Naive thymus-derived CD4-positive, alpha-beta T cell (primary cell): Measurements from ENCODE around the gene AKNAD1. TPM values are rescaled to one million over a fixed set of nuclear protein-coding genes. Genes with fewer than 3 reads are reported as not detected.

Source experiments
- ATAC-seq: fragments of 150-1000 bp; cut with Tn5 transposase; 2 replicates; pipeline ENCODE4 v1.10.0; 2021; ENCODE audit warnings: mild to moderate bottlenecking, moderate library complexity
- CTCF ChIA-PET: fragments of 350-600 bp; sonication (Branson Sonifier 250); formaldehyde crosslinking; loops from one replicate; lab custom pipeline; 2021; ENCODE audit warnings: antibody characterized with exemption; lab: Charles Lee
- POLR2A ChIA-PET: fragments of 350-600 bp; sonication (Branson Sonifier 250); formaldehyde crosslinking; loops from one replicate; lab custom pipeline; 2021; ENCODE audit warnings: antibody characterized with exemption, inconsistent platforms; lab: Charles Lee
- DNase-seq, 9 donors: peaks; one replicate each; pipeline versions ENCODE4 v3.0.0 to v3.0.0-alpha.2; 2020 to 2022; ENCODE audit warnings: mixed read lengths in 1 of 9
- H3K27ac ChIP-seq: one replicate; pipeline ENCODE4 v1.7.0; 2013; ENCODE audit warnings: mild to moderate bottlenecking, low read depth, low read length, moderate library complexity
- H3K27me3 ChIP-seq, 2 donors: one replicate each; pipeline ENCODE4 v1.7.0; 2013; ENCODE audit warnings: low read length in 2 of 2, mild to moderate bottlenecking in 2 of 2, moderate library complexity in 2 of 2; ENCODE audit not compliant: control insufficient read depth in 2 of 2, insufficient read depth in 2 of 2
- H3K36me3 ChIP-seq, 3 experiments: 1 replicate in 2 of 3; 2 replicates in 1 of 3; pipeline ENCODE4 v1.7.0; 2013; ENCODE audit warnings: low read length in 3 of 3, mild to moderate bottlenecking in 3 of 3, moderate library complexity in 1 of 3; ENCODE audit not compliant: insufficient read depth in 3 of 3, control insufficient read depth in 2 of 3
- H3K4me1 ChIP-seq, 2 donors: one replicate each; pipeline ENCODE4 v1.7.0; 2013; ENCODE audit warnings: low read length in 2 of 2, mild to moderate bottlenecking in 2 of 2, moderate library complexity in 1 of 2; ENCODE audit not compliant: control insufficient read depth in 2 of 2, insufficient read depth in 2 of 2
- H3K4me3 ChIP-seq: 2 replicates; pipeline ENCODE4 v1.7.0; 2013; ENCODE audit warnings: mild to moderate bottlenecking, low read length
- H3K9me3 ChIP-seq, 3 experiments: 1 replicate in 2 of 3; 2 replicates in 1 of 3; pipeline ENCODE4 v1.7.0; 2013; ENCODE audit warnings: low read length in 3 of 3; ENCODE audit not compliant: control insufficient read depth in 2 of 3
- H3K27ac Mint-ChIP-seq, 9 donors: one replicate each; pipeline ENCODE4 v1.8.0; 2020 to 2022; ENCODE audit warnings: mixed read lengths in 9 of 9, mild to moderate bottlenecking in 8 of 9, moderate library complexity in 5 of 9, inconsistent platforms in 2 of 9
- H3K27me3 Mint-ChIP-seq, 5 donors: one replicate each; pipeline ENCODE4 v1.8.0; 2021 to 2022; ENCODE audit warnings: mixed read lengths in 5 of 5, mild to moderate bottlenecking in 1 of 5
- H3K36me3 Mint-ChIP-seq, 5 donors: one replicate each; pipeline ENCODE4 v1.8.0; 2020 to 2022; ENCODE audit warnings: mixed read lengths in 5 of 5, mild to moderate bottlenecking in 3 of 5, inconsistent platforms in 1 of 5
- H3K4me1 Mint-ChIP-seq, 7 donors: one replicate each; pipeline ENCODE4 v1.8.0; 2020 to 2022; ENCODE audit warnings: mixed read lengths in 7 of 7, mild to moderate bottlenecking in 3 of 7, inconsistent platforms in 1 of 7
- H3K4me3 Mint-ChIP-seq, 10 donors: one replicate each; pipeline ENCODE4 v1.8.0; 2020 to 2022; ENCODE audit warnings: mild to moderate bottlenecking in 10 of 10, mixed read lengths in 10 of 10, moderate library complexity in 6 of 10, inconsistent platforms in 2 of 10
- H3K9me3 Mint-ChIP-seq, 11 donors: one replicate each; pipeline ENCODE4 v1.8.0; 2020 to 2022; ENCODE audit warnings: mixed read lengths in 11 of 11, mild to moderate bottlenecking in 4 of 11, inconsistent platforms in 1 of 11, moderate library complexity in 1 of 11
- intact Hi-C, 2 donors: fragments of 100-400 bp; cut with micrococcal nuclease; formaldehyde crosslinking; loops; one replicate each; pipeline ENCODE4 v1.15.1; 2023
- polyA plus RNA-seq, 2 donors: library from polyadenylated mRNA; unstranded; fragments of 300-500 nt; fragmentation: Illumina TruSeq; gene quantifications; one replicate each; pipeline ENCODE4 v1.2.3, GENCODE V29; 2021
- total RNA-seq, 6 experiments: library from RNA in 5 of 6; stranded (reverse) in 5 of 6; gene quantifications; 1 replicate in 5 of 6; 2 replicates in 1 of 6; pipeline ENCODE4 v1.2.3 and lab custom pipeline; 2021 to 2026

Gene AKNAD1
- total and polyA plus RNA-seq, 7 experiments from 2014 or later: not detected

DNA sequence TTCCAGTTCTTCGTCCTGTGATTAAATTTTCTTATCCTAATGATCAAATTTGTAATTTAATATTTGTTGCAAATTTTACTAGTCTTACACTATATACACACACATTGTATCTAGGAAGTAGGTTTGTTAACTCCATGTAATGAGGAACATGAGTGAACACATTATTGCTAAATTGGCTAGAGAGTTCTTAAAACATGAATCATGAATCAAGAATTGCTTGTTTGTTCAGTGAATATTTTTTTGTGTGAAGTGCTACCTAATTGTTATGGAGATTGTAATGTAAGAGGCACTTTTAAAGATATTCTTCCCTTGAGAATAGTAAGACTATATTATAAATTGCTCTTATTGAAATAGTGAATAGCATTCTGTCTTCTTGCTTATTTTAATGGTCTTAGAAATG, 24.5 kb upstream of the AKNAD1 start:
- H3K4me1 ChIP-seq: peaks cover 0 to 4% of the 10 kb centered on the region in 2 donors
- CTCF ChIA-PET: no interaction called here
- H3K9me3 ChIP-seq: no peaks in the 10 kb centered on the region
- Mint-ChIP-seq H3K27ac (no peak overlapping the region), H3K36me3 (peaks cover 0 to 5% (median 0%) of the 10 kb centered on the region in 5 donors), H3K4me3 (no peak overlapping the region), H3K27me3 (peaks cover 3 to 8% (median 4%) of the 10 kb centered on the region in 5 donors), H3K4me1 (peaks cover 0 to 27% (median 11%) of the 10 kb centered on the region in 7 donors), H3K9me3 (no peaks in the 10 kb centered on the region)
- intact Hi-C loops: no loop called here
- no peaks in the 10 kb centered on the region for H3K36me3 ChIP-seq
- no peak overlapping the region for H3K27ac ChIP-seq
- ATAC-seq: no peak
- POLR2A ChIA-PET: no interaction called here
- no peaks in the 10 kb centered on the region for H3K27me3 ChIP-seq
- H3K4me3 ChIP-seq: no peak overlapping the region
- DNase-seq: no peak

DNA sequence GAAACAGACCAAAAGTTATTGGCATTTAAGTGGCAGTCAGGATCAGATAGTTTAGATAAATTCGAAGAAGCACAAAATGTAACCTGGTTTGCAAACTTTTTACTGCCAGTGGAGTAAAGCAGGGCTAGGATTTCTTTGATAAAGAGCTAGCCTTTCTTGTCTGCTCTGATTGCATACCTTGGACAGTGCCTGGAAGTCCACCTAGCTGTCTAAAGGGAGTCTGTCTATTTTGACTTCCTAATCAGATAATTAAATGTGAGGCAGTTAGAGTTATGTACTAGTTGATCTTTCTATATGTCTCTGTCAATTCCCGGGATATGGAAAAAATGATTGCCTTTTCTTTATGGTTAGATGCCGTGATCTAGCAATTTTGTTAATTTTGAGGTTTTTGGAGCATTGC, 24.0 kb upstream of the AKNAD1 start:
- H3K27me3 Mint-ChIP-seq: peaks cover 3 to 10% (median 4%) of the 10 kb centered on the region in 5 donors
- H3K27me3 ChIP-seq: no peaks in the 10 kb centered on the region
- H3K27ac Mint-ChIP-seq: no peak overlapping the region
- no peaks in the 10 kb centered on the region for H3K9me3 ChIP-seq
- H3K4me3 ChIP-seq: no peak overlapping the region
- H3K27ac ChIP-seq: no peak overlapping the region
- H3K36me3 ChIP-seq: no peaks in the 10 kb centered on the region
- H3K4me1 ChIP-seq: peaks cover 0 to 4% of the 10 kb centered on the region in 2 donors
- no peak for ATAC-seq
- DNase-seq: no peak
- no peak overlapping the region for H3K4me3 Mint-ChIP-seq
- intact Hi-C loops: no loop called here
- ChIA-PET CTCF (interaction anchor here (0.7 kb wide), 1 partner anchor 188 kb away, joined by 5 read pairs; no protein-coding TSS in a partner anchor), POLR2A (no interaction called here)
- peaks cover 0 to 5% (median 0%) of the 10 kb centered on the region in 5 donors for H3K36me3 Mint-ChIP-seq
- peaks cover 0 to 29% (median 12%) of the 10 kb centered on the region in 7 donors for H3K4me1 Mint-ChIP-seq
- no peaks in the 10 kb centered on the region for H3K9me3 Mint-ChIP-seq

GRCh38 chr1:108878678-108879077, 21.8 kb upstream of the AKNAD1 start:
- DNase-seq (no peak), ATAC-seq (no peak)
- peaks cover 3 to 11% (median 6%) of the 10 kb centered on the region in 5 donors for H3K27me3 Mint-ChIP-seq
- intact Hi-C loops: loop anchor here in 1 of 2 donors (5.0 kb wide), 1 partner anchor 186 kb away; the partner anchor contains the start of gene PRPF38B
- H3K4me3 Mint-ChIP-seq: no peak overlapping the region
- Histone ChIP-seq H3K4me3 (no peak overlapping the region), H3K27ac (no peak overlapping the region), H3K4me1 (peaks cover 0 to 4% of the 10 kb centered on the region in 2 donors), H3K27me3 (no peaks in the 10 kb centered on the region), H3K9me3 (no peaks in the 10 kb centered on the region), H3K36me3 (no peaks in the 10 kb centered on the region)
- no peaks in the 10 kb centered on the region for H3K9me3 Mint-ChIP-seq
- peaks cover 0 to 3% (median 0%) of the 10 kb centered on the region in 5 donors for H3K36me3 Mint-ChIP-seq
- H3K27ac Mint-ChIP-seq: no peak overlapping the region
- peaks cover 0 to 28% (median 12%) of the 10 kb centered on the region in 7 donors for H3K4me1 Mint-ChIP-seq
- ChIA-PET POLR2A (no interaction called here), CTCF (interaction anchor here (0.5 kb wide), 1 partner anchor 51 kb away, joined by 3 read pairs; no protein-coding TSS in a partner anchor)

DNA sequence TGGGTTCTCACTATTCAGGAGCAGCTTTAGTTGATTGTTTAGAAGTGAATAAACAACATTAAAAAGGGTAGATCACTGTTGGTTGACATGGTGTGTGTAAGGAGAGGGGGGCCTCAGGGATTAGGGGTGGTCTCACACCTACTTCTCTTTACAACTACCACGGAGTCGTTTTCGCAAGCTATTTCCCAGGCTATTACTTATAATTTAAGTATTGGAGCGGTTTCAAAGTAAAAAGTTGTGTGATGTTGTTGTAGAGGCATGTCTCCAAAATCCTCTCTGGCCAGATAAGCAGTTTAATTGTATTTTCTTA, 21.2 kb upstream of the AKNAD1 start:
- no peaks in the 10 kb centered on the region for H3K9me3 Mint-ChIP-seq
- H3K4me3 ChIP-seq: peak overlapping the region; percentile 68
- peaks cover 3 to 14% (median 6%) of the 10 kb centered on the region in 5 donors for H3K27me3 Mint-ChIP-seq
- H3K36me3 Mint-ChIP-seq: peaks cover 0 to 3% (median 0%) of the 10 kb centered on the region in 5 donors
- H3K36me3 ChIP-seq: no peaks in the 10 kb centered on the region
- CTCF ChIA-PET: interaction anchor here (0.5 kb wide), 1 partner anchor 50 kb away, joined by 3 read pairs; no protein-coding TSS in a partner anchor
- no peaks in the 10 kb centered on the region for H3K9me3 ChIP-seq
- peak overlapping the region; percentile 88 to 96 (median 92) for H3K4me3 Mint-ChIP-seq
- H3K27ac ChIP-seq: no peak overlapping the region
- intact Hi-C loops: loop anchor here in 1 of 2 donors (5.0 kb wide), 1 partner anchor 186 kb away; the partner anchor contains the start of gene PRPF38B
- POLR2A ChIA-PET: no interaction called here
- H3K27ac Mint-ChIP-seq: peak overlapping the region in 1 of 9 donors; percentile 58
- DNase-seq: no peak
- no peak for ATAC-seq
- peaks cover 0 to 27% (median 12%) of the 10 kb centered on the region in 7 donors for H3K4me1 Mint-ChIP-seq
- peaks cover 0 to 4% of the 10 kb centered on the region in 2 donors for H3K4me1 ChIP-seq
- H3K27me3 ChIP-seq: no peaks in the 10 kb centered on the region

- peaks cover 0 to 3% (median 0%) of the 10 kb centered on the region in 5 donors for H3K36me3 Mint-ChIP-seq
- CTCF ChIA-PET: no interaction called here
- Histone ChIP-seq H3K27ac (peak overlapping the region; percentile 29), H3K9me3 (no peaks in the 10 kb centered on the region), H3K4me3 (peak overlapping the region; percentile 68), H3K4me1 (peaks cover 0 to 4% of the 10 kb centered on the region in 2 donors), H3K27me3 (no peaks in the 10 kb centered on the region), H3K36me3 (no peaks in the 10 kb centered on the region)
- peak overlapping the region in 7 of 9 donors; percentile 2 to 87 (median 58) for H3K27ac Mint-ChIP-seq
- intact Hi-C loops: loop anchor here (1.0 to 5.0 kb wide), 8 partner anchors 21 to 185 kb away; partner anchors contain the start of genes PRPF38B (in 2 of the 2), CLCC1 (in 1 of the 2), STXBP3 (in 1 of the 2) and WDR47 (in 1 of the 2)
- POLR2A ChIA-PET: no interaction called here
- H3K27me3 Mint-ChIP-seq: peaks cover 3 to 17% (median 6%) of the 10 kb centered on the region in 5 donors
- H3K4me3 Mint-ChIP-seq: peak overlapping the region; percentile 88 to 96 (median 92)
- H3K9me3 Mint-ChIP-seq: no peaks in the 10 kb centered on the region
- H3K4me1 Mint-ChIP-seq: peaks cover 0 to 27% (median 12%) of the 10 kb centered on the region in 7 donors
- ATAC-seq: no peak
- peak in 1 of 9 donors; percentile 0 for DNase-seq
Measured at GRCh38 chr1:108877348-108878159, 20.7 kb upstream of the AKNAD1 start.

DNA sequence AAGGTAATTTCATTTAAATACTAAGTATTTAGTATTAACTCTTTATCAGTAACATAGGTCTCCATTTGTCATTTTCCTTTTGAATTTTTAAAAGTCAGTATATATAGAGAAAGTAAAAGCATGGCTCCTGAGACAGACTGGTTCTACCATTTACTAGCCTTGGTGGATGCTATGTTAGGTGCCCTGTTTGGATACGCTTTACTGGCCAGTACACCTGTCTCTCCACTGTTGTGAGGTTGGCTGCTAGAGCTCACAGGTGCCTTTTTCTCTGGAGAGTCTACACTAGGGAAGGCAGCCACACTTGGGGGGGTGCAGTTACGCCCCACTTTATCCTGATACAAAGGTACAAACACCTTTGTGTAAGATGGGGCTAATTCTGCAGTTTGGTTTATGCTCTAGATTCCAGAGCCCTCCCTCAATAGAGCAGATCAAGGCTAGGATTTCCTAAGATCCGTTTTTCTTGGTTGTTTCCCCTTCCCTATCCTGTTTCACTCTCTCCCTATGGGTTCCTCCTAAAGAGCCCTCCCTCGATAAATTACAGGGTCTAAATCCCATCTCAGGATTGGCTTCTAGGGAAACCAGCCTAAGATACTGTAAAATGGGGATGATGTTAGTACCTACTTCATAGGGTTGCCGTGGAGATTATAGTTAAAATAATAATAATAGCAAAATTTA, 14.3 kb upstream of the AKNAD1 start:
- no peaks in the 10 kb centered on the region for H3K27me3 ChIP-seq
- peaks cover 0 to 61% (median 7%) of the 10 kb centered on the region in 5 donors for H3K27me3 Mint-ChIP-seq
- no peak for DNase-seq
- no peak overlapping the region for H3K27ac Mint-ChIP-seq
- no peaks in the 10 kb centered on the region for H3K9me3 ChIP-seq
- H3K4me3 ChIP-seq: no peak overlapping the region
- H3K4me1 ChIP-seq: no peaks in the 10 kb centered on the region
- intact Hi-C loops: no loop called here
- POLR2A ChIA-PET: no interaction called here
- no peaks in the 10 kb centered on the region for H3K36me3 Mint-ChIP-seq
- H3K4me3 Mint-ChIP-seq: no peak overlapping the region
- CTCF ChIA-PET: interaction anchor here (0.6 to 0.9 kb wide), 2 partner anchors 11 to 47 kb away, joined by 4 to 5 read pairs; no protein-coding TSS in a partner anchor
- no peaks in the 10 kb centered on the region for H3K9me3 Mint-ChIP-seq
- peaks cover 0 to 2% (median 0%) of the 10 kb centered on the region in 7 donors for H3K4me1 Mint-ChIP-seq
- H3K36me3 ChIP-seq: no peaks in the 10 kb centered on the region
- H3K27ac ChIP-seq: no peak overlapping the region
- no peak for ATAC-seq
